Natural killer cell (primary cell): ENCODE data around the gene ELAVL1. TPM values are rescaled to one million over a fixed set of nuclear protein-coding genes. Genes with fewer than 3 reads are reported as not detected.
A peak's percentile ranks its signal among the peaks of the same experiment; 100 is the strongest.

Source experiments
- ATAC-seq, 3 donors: fragments of 150-1000 bp in 2 of 3; fragments of 200-7000 bp in 1 of 3; cut with Tn5 transposase; 1 replicate in 1 of 3; 2 replicates in 2 of 3; pipeline ENCODE4 v1.10.0; 2021; ENCODE audit warnings: mild to moderate bottlenecking in 2 of 3, moderate library complexity in 2 of 3
- DNase-seq, 2 donors: peaks; one replicate each; pipeline versions ENCODE4 v3.0.0 to v3.0.0-alpha.2; 2013 to 2021; ENCODE audit warnings: mixed read lengths in 1 of 2
- H3K27ac ChIP-seq: one replicate; pipeline ENCODE4 v1.5.1; 2013; ENCODE audit warnings: mild to moderate bottlenecking, low read length
- H3K27me3 ChIP-seq: one replicate; pipeline ENCODE4 v1.6.1; 2013; ENCODE audit warnings: low read length; ENCODE audit not compliant: control insufficient read depth, insufficient read depth
- H3K36me3 ChIP-seq: one replicate; pipeline ENCODE4 v1.6.1; 2013; ENCODE audit warnings: low read length; ENCODE audit not compliant: control insufficient read depth, insufficient read depth
- H3K4me1 ChIP-seq: one replicate; pipeline ENCODE4 v1.6.1; 2013; ENCODE audit warnings: low read length; ENCODE audit not compliant: control insufficient read depth, insufficient read depth
- H3K4me3 ChIP-seq: one replicate; pipeline ENCODE4 v1.5.1; 2013; ENCODE audit warnings: low read length
- H3K9me3 ChIP-seq: one replicate; pipeline ENCODE4 v1.6.1; 2013; ENCODE audit warnings: low read length; ENCODE audit not compliant: control insufficient read depth, insufficient read depth
- H3K27ac Mint-ChIP-seq, 2 donors: one replicate each; pipeline ENCODE4 v1.8.0; 2022; ENCODE audit warnings: mild to moderate bottlenecking in 2 of 2, mixed read lengths in 2 of 2, moderate library complexity in 1 of 2
- H3K27me3 Mint-ChIP-seq, 2 donors: one replicate each; pipeline ENCODE4 v1.8.0; 2022; ENCODE audit warnings: low read depth in 2 of 2, mixed read lengths in 2 of 2
- H3K36me3 Mint-ChIP-seq: one replicate; pipeline ENCODE4 v1.8.0; 2022; ENCODE audit warnings: mixed read lengths
- H3K4me1 Mint-ChIP-seq, 2 donors: one replicate each; pipeline ENCODE4 v1.8.0; 2022; ENCODE audit warnings: mixed read lengths in 2 of 2
- H3K4me3 Mint-ChIP-seq: one replicate; pipeline ENCODE4 v1.8.0; 2022; ENCODE audit warnings: mild to moderate bottlenecking, moderate library complexity, mixed read lengths
- H3K9me3 Mint-ChIP-seq, 2 donors: one replicate each; pipeline ENCODE4 v1.8.0; 2022; ENCODE audit warnings: mixed read lengths in 2 of 2
- WGBS: methylation state at CpG from one replicate; pipeline ENCODE4 v1.1.7; 2013; ENCODE audit warnings: missing lambda C conversion rate; ENCODE audit not compliant: insufficient coverage; 5-methylcytosine and 5-hydroxymethylcytosine counted together
- intact Hi-C: fragments of 100-400 bp; cut with micrococcal nuclease; formaldehyde crosslinking; loops from one replicate; pipeline ENCODE4 v1.14.2; 2022
- total RNA-seq, 4 donors: library from RNA; stranded (reverse); fragments of 120-200 nt in 1 of 4; gene quantifications; one replicate each; pipeline versions ENCODE4 v1.2.3 to v1.2.4, GENCODE V29; 2013 to 2022
- TF ChIP-seq, protein P1 (sequence below): fragments of 200-600 bp; IDR thresholded peaks from one replicate; pipeline ENCODE4 v1.8.0; 2022; ENCODE audit warnings: antibody characterized with exemption

The ELAVL1 gene
- total RNA-seq, 3 donors from 2014 or later (not counting 1 experiment from before 2014, with no cell fraction given) = 36.9 to 43.9 (median 43.8) TPM

DNA sequence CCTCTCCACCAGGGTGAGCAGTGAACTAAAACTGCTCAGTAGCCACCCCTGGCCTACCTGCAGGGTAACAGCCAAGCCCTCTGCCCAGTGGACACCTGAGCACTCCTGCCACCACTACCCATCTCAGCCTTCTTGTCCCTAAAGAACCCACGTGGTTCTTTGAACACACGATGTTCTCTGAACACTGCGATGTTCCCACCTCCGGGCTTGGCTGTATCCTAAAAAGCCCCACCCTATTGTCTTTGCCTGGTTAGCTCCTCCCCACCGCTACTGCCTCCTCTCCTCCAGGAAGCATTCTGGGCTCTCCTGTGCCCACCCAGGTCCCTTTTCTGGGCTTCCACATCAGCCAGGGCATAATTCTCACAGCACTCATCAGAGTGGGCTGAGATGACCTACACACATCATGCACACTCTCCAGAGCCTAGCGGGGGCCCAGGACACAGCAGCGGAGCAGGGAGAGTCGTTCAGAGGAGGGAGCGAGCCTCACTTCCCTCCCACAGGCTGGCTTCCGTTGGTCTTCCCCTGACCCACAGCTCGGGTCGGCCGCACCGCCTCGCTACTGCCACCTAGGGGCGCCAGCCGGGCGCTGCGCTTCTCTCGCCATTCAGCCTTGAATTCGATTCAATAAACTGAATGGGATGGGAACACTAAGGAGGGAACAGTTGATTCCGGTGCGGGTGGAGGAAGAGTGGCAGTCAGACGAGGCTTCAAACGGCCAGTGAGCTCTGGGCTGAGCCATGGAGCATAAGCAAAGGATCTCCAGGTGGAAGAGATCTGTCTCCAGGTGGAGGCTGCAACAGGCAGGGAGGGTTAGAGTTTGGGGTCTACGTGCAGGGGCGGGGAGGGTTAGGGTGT is 3.2 kb downstream of the ELAVL1 start:
- intact Hi-C loops = loop anchor here (1.0 kb wide), 1 partner anchor 59 kb away; the partner anchor contains the start of gene TIMM44
- Histone ChIP-seq H3K27me3 (no peaks in the 10 kb centered on the region), H3K27ac (peak overlapping the region; percentile 67), H3K4me1 (peaks cover 50% of the 10 kb centered on the region), H3K9me3 (no peaks in the 10 kb centered on the region), H3K4me3 (peak overlapping the region; percentile 26), H3K36me3 (no peaks in the 10 kb centered on the region)
- peak overlapping the region; percentile 93 to 95 for H3K27ac Mint-ChIP-seq
- peak; percentile 61 to 76 (median 63) for ATAC-seq
- peaks cover 43% of the 10 kb centered on the region in 2 donors for H3K4me1 Mint-ChIP-seq
- H3K4me3 Mint-ChIP-seq = peak overlapping the region; percentile 87
- no peaks in the 10 kb centered on the region for H3K9me3 Mint-ChIP-seq
- H3K36me3 Mint-ChIP-seq = no peaks in the 10 kb centered on the region
- H3K27me3 Mint-ChIP-seq = no peaks in the 10 kb centered on the region
- TF ChIP-seq, protein P1, sequence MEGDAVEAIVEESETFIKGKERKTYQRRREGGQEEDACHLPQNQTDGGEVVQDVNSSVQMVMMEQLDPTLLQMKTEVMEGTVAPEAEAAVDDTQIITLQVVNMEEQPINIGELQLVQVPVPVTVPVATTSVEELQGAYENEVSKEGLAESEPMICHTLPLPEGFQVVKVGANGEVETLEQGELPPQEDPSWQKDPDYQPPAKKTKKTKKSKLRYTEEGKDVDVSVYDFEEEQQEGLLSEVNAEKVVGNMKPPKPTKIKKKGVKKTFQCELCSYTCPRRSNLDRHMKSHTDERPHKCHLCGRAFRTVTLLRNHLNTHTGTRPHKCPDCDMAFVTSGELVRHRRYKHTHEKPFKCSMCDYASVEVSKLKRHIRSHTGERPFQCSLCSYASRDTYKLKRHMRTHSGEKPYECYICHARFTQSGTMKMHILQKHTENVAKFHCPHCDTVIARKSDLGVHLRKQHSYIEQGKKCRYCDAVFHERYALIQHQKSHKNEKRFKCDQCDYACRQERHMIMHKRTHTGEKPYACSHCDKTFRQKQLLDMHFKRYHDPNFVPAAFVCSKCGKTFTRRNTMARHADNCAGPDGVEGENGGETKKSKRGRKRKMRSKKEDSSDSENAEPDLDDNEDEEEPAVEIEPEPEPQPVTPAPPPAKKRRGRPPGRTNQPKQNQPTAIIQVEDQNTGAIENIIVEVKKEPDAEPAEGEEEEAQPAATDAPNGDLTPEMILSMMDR = peak; percentile 98
- peak; percentile 77 to 82 for DNase-seq
- 13% methylated on average over 27 of the region's 27 CpGs for WGBS

DNA sequence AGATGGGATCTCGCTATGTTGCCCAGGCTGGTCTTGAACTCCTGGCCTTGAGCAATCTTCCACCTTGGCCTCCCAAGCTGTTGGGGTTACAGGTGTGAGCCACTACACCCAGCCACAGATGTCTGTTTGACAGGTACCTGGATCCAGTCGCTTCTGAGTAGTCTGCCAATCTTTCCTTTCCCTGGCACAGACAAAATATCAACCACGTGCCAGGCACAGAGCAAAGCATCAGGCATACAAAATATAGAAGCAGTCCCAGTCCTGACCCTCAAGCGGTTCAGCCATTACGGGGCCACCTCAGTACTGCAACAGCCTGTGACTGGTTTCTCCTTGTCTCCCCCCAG is 3.8 kb downstream of the ELAVL1 start:
- H3K4me1 ChIP-seq = peaks cover 50% of the 10 kb centered on the region
- H3K27ac Mint-ChIP-seq = peak overlapping the region; percentile 93 to 95
- ATAC-seq = no peak
- no peaks in the 10 kb centered on the region for H3K9me3 Mint-ChIP-seq
- TF ChIP-seq, protein P1 = no peak
- no peaks in the 10 kb centered on the region for H3K27me3 ChIP-seq
- no peaks in the 10 kb centered on the region for H3K9me3 ChIP-seq
- H3K36me3 Mint-ChIP-seq = no peaks in the 10 kb centered on the region
- 90% methylated on average over 5 of the region's 5 CpGs for WGBS
- intact Hi-C loops = no loop called here
- peak overlapping the region; percentile 87 for H3K4me3 Mint-ChIP-seq
- no peaks in the 10 kb centered on the region for H3K27me3 Mint-ChIP-seq
- no peak for DNase-seq
- H3K4me1 Mint-ChIP-seq = peaks cover 49% of the 10 kb centered on the region in 2 donors
- no peak overlapping the region for H3K4me3 ChIP-seq
- peak overlapping the region; percentile 67 for H3K27ac ChIP-seq
- H3K36me3 ChIP-seq = no peaks in the 10 kb centered on the region

DNA sequence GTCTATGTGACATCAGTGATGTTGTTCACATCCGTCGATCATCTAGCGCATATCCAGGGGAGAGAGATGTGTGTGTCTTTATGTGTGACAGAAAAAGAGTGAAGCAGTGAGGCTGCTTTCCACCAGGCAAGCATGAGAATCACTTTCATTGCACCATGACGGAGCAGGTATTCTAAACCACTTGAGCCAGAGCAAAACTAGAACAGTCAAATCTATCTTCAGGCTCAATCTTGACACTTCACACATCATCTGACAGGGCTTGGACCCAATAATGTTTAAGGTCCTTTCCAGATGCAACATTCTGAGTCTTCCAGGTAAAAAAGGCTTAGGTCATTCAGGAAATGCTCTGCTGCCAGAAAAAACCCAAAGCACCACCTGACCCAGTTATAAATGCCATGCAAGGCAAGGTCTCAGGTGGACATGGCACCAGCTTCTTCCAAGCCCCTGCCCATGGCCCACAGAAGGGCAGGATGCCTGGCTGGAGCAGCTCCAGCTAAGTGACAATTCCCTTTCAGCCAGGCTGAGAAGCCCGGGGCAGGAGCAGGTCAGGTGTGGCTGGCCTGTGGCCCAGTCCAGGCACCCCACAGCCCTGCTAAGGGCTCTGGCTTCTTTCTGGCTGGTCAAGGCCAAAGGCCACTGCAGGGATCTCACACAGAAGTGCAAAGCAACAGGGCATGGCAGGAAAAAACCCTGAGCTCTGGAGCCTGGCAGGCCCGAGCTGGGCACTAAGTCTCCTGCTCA is 5.0 kb downstream of the ELAVL1 start:
- ATAC-seq (no peak), DNase-seq (no peak)
- Histone ChIP-seq H3K36me3 (no peaks in the 10 kb centered on the region), H3K27me3 (no peaks in the 10 kb centered on the region), H3K4me3 (no peak overlapping the region), H3K27ac (no peak overlapping the region), H3K9me3 (no peaks in the 10 kb centered on the region), H3K4me1 (peaks cover 44% of the 10 kb centered on the region)
- Mint-ChIP-seq H3K4me1 (peaks cover 50 to 56% of the 10 kb centered on the region in 2 donors), H3K27me3 (no peaks in the 10 kb centered on the region), H3K4me3 (no peak overlapping the region), H3K36me3 (no peaks in the 10 kb centered on the region), H3K27ac (peak overlapping the region in 1 of 2 donors; percentile 95), H3K9me3 (no peaks in the 10 kb centered on the region)
- intact Hi-C loops = no loop called here
- TF ChIP-seq, protein P1 = no peak
- 88% methylated on average over 6 of the region's 6 CpGs for WGBS
